GM19468 (cell line): Measurements from ENCODE around the gene CYP2U1.
"Not testable (repeated sequence)": the region's sequence is repeated elsewhere in the genome, so short reads cannot be mapped to it uniquely, and the experiment has no call there.

Experiments
- ATAC-seq: cut with Tn5 transposase; IDR thresholded peaks from one replicate; pipeline ENCODE4 v1.9.1; 2021; ENCODE audit warnings: mild to moderate bottlenecking, moderate library complexity, moderate number of reproducible peaks; ENCODE audit not compliant: unreplicated experiment; ENCODE audit errors: extremely low read depth

CYP2U1 gene

DNA sequence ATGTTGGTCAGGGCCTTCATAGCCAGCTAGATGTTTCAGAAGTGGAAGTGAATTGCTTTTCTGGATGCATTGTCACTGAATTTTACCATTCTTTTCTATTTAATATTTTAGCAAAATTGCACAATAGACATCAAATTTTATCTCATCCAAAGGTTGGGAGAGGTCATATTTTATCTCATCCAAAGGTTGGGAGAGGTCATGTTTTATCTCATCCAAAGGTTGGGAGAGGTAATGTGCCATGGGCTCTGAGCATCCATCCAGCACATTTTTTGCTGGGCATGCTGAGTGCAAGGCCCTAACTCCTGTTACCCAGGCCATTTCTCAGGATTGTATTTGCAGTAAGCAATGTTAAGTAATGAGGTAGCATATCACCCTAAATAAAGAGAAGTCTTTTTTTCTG is 14.7 kb upstream of the CYP2U1 start:
- no peak for ATAC-seq

DNA sequence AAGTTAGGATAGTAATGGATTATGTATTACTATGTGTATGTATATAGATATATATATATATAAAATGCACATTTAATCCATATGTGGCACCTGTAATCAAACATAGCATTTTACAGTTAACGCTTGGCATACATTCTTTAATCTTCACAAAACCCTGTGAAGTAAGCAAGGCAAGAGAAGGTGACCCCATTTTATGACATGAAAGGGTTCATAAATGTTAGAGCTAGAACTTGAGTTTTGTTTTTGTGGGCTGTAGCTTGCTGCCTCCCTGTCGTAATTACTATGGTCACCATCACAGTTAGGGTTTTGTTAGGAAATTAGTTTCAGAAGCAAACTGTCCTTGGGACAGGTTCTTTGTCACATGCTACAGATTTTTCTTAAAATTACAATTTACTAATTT is 13.8 kb upstream of the CYP2U1 start:
- no peak for ATAC-seq

DNA sequence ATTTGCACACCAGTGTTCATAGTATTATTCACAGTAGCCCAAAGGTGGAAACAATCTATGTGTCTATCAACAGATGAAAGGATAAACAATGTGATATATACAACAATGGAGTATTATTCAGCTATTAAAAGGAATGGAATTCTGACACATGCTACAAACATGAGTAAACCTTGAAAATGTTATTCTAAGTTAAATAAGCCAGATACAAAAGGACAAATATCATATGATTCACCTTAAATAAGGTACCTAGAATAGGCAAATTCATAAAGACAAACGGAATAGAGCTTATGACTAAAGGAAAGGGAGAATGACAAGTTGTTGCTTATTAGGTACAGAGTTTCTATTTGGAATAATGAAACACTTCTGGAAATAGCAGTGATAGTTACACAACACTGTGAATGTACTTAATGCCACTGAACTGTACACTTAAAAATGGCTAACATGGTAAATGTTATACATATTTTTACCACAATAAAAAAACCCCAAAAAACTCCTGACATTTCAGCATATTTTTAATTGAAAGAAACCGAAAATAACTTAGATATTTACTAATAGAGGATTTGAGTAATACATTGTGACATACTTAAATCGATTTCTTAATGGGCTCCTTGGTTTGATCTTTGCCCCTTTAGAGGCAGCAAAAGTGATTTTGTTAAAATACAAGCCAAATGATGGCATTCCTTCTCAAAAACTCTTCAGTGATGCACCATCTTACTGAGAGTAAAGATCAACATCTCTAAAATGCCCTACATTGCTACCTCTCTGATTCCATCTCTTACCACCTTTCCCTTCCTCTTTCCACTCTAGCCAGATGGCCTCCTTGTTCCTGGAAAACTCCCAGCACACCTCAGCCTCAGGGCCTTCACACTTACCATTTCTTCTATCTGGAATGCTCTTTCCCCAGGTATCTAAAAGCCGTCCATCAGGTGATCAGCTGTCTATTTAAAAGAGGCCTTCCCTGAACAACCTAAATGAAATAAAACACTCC is 8.6 kb upstream of the CYP2U1 start:
- ATAC-seq, result no peak

DNA sequence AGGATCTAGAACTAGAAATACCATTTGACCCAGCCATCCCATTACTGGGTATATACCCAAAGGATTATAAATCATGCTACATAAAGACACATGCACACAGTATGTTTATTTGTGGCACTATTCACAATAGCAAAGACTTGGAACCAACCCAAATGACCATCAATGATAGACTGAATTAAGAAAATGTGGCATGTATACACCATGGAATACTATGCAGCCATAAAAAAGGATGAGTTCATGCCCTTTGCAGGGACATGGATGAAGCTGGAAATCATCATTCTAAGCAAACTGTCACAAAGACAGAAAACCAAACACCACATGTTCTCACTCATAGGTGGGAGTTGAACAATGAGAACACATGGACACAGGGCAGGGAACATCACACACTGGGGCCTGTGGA is 5.6 kb upstream of the CYP2U1 start:
- ATAC-seq, result not testable (repeated sequence)

DNA sequence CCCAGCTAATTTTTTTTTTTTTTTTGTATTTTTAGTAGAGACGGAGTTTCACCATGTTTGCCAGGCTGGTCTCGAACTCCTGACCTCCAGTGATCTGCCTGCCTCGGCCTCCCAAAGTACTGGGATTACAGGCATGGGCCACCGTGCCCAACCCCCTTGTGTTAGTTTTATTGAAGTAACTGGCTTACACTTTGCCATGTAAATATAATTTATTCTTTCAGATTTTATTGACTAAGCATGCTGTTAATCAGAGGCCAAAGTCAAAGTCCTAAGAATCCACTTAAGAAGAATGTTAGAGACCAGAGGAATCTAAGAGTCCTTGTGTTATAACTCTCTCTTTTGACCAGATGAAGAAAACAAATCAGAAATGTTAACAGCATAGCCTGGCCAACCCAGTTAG is 4.5 kb upstream of the CYP2U1 start:
- not testable (repeated sequence) for ATAC-seq

DNA sequence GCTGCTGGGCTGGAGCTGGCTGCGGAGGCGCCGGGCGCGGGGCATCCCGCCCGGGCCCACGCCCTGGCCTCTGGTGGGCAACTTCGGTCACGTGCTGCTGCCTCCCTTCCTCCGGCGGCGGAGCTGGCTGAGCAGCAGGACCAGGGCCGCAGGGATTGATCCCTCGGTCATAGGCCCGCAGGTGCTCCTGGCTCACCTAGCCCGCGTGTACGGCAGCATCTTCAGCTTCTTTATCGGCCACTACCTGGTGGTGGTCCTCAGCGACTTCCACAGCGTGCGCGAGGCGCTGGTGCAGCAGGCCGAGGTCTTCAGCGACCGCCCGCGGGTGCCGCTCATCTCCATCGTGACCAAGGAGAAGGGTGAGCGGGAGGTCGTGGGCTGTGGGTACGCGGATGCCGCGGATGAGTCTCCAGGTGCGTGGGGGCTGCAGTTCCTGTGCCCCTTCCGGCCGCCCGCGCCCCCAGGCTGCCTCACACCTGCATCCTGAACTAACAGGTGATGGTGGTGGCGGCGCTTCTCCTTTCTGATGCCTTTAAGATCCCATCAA is 499 bp downstream of the CYP2U1 start:
- no peak for ATAC-seq

DNA sequence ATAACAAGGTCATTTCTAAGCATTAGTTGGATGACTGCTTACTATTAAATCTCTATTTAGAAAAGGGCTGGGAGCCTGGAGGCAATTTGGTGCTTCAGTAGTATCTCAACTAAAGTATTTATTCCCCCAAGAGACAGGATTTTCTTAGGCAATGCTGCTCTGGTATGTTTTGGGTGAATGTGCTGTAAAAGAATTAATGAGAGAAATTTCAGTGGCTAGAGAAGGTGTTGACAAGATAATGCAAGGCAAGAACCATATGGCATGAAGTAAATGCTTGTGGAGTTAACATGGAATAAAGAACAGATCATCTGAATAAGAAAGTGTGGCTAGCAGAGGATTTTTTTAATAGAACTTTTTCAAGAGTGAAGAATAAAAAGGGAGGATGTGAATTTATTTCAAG is 3.9 kb downstream of the CYP2U1 start:
- ATAC-seq, result no peak

DNA sequence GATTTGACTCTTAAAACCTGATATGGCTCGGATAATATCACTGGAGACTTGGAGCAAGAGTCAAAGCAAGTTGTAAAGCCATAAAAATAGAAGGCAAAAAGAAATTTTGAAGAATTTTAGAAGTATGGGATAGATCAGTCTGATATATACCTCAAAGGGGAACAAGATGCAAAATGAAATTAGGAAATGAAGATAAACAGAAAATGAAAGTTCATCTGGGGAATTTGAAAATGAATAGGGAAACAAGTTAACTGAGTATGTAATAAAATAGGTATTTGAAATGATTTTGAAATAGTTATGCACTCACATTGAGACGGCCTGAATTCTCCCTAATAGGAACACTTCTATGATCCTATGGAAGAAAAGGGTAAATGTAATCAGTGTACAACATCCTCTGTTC is 5.7 kb downstream of the CYP2U1 start:
- no peak for ATAC-seq

DNA sequence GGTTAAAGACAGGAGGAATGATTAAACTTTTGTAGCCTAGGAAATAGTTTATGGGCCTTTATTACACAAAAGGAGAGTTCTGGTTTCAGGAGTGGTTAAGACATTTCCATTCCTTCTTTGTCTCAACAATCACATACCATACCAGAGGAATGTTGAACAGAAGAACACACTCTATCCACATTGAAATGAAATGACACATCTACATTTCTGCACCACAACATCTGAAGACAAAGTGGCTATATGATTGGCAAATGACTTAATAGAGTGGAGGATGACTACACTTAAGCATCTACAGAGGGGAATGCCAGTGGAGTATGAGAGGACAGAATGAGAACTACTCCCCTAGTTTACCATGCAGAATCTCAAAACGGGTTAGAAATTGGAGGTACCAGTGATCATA is 8.0 kb downstream of the CYP2U1 start:
- no peak for ATAC-seq

DNA sequence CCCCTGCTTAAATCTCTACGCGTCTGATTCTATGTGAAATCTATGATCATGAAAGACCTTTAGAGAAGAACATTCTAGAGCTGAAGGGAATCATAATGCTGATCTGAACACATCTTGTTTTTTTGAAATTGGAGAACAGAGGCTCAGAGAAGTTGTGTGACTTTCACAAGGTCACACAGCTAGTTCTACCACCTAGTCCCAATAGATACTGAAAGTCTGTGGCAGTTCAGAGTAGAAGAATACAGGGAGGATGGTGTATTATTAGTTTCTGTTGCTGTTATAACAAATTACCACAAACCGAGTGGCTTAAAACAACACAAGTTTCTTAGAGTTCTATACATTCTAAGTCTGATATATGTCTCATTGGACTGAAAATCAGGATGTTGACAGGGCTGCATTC is 14.5 kb downstream of the CYP2U1 start:
- no peak for ATAC-seq

DNA sequence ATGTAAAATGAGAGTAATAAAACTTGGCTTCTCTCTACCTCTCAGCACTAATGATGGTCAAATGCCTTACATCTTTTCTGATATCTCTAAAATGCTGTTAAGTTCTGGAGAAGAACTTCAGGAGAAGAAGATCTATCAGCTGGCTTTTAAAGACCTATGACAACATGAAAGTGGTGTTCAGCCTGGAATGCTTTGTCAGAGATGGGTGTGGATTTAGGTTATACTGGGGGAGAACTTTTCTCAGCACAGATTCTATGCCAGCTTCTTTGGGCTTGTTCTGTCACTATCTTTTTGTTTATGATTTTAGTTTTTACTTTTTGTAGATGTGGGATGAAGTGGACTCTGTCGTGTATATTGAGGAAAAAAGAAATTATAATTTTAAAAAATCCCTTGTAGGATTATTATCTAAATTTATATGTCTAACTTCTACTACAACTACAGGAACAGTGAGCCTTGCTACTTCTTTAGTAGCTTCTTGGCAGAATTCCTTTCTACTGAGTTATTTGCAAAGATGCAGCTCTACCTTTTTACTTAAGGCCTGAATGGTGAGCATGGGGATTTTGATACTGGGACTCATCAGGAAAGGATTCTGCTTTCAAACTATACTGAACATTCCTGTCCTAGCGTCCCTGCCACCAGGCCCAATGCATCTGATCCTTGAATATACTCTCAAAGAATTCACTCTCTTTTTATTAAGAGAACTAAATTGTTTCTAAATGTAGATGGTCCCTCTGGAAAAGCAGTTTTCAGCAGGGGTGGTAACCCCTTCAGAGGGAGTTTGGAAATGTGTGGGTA is 19.6 kb downstream of the CYP2U1 start:
- ATAC-seq, result no peak

DNA sequence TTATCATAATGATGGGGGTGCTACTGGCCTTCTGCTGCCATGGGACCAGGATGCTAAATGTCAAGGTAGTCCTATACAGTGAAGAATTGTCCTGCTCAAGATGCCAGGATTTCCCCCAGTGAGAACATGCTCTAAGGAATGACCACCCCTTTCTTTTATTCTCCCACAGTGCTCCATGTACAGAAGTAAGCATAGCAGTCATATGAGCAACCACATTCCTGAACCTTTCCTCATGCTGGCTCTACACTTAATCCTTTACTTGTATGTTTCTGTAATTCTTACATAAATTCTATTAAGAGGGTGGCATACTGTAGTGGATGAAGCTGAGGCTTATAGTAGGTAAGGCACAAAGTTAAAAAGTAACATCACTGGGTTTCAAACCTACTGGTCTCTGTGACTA is 20.2 kb downstream of the CYP2U1 start:
- no peak for ATAC-seq

DNA sequence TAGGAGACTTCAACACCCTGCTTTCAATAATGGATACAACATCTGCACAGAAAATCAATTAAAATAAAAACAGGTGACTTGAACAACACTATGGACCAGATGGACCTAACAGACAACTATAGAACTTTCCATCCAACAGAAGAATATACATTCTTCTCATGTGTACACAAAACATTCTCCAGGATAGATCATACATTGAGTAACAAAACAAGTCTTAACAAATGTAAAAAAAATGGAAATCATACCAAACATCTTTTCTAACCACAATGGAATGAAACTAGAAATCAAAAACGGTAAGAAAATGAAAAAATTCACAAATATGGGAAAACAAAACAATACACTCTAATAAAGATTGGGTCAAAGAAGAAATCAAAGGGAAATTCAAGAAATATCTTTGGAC is 24.7 kb downstream of the CYP2U1 start:
- no peak for ATAC-seq

DNA sequence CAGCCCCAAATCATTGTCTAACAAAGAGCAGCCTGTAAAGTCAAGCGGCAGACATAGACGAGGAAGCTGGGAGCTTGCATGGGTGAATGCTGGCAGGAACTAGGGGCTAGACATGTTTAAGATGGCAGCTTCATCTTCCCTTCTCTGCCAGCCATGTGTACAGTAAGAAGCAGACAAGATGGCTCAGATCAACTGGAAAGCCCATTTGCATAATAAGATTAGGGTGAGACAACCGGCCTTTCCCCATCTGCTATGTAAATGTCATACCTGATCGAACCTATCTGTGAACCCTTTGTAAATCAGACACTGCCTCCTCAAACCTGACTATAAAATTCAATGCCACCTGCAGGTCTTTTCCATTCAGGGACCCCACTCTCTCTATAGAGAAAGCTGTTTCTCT is 35.6 kb downstream of the CYP2U1 start:
- ATAC-seq, result no peak

DNA sequence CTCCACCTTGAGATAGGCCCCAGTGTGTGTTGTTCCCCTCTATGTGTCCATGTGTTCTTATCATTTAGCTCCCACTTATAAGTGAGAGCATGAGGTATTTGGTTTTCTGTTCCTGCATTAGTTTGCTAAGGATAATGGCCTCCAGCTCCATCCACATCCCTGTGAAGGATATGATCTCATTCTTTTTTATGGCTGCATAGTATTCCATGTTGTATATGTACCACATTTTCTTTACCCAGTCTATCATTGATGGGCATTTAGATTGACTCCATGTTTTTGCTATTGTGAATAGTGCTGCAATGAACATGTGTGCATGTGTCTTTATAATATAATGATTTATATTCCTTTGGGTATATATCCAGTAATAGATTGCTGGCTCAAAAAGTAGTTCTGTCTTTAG is 36.2 kb downstream of the CYP2U1 start:
- not testable (repeated sequence) for ATAC-seq

DNA sequence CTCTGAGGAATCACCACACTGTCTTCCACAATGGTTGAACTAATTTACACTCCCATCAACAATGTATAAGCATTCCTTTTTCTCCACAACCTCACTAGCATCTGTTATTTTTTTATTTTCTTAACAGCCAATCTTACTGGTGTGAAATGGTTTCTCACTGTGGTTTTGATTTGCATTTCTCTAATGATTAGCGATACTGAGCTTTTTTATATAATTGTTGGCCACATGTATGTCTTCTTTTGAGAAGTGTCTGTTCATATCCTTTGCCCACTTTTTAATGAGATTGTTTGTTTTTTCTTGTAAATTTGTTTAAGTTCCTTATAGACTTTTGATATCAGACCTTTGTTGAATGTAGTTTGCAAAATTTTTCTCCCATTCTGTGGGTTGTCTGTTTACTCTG is 36.6 kb downstream of the CYP2U1 start:
- ATAC-seq, result not testable (repeated sequence)

DNA sequence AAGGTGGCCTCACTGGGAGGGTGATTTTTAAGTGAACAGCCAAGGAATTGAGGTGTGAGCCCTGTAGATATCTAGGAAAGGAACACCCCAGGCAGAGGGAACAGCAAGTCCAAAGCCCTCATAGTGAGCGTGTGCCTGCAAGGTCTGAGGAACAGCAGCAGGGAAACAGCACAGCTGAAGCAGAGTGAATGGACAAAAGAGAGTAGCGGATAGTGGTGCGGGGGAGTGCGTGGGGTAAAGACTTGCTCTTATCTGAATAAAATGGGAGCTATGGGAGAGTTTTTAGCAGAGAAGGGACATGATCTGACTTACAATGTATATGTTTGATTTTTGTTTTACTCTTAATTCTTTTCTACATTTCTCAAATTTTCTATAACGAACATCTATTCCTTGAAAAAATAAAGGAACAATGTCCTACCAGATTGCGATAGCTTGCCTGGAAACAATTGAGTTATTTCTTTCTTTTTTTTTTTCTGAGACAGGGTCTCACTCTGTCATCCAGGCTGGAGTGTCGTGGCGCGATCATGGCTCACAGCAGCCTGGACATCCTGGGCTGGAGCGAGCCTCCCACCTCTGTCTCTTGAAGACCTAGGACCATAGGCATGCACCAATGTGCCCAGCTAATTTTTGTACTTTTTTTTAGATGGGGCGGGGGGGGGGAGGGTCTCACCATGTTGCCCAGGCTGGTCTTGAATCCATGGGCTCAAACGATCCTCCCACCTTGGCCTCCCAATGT is 38.9 kb downstream of the CYP2U1 start:
- no peak for ATAC-seq

DNA sequence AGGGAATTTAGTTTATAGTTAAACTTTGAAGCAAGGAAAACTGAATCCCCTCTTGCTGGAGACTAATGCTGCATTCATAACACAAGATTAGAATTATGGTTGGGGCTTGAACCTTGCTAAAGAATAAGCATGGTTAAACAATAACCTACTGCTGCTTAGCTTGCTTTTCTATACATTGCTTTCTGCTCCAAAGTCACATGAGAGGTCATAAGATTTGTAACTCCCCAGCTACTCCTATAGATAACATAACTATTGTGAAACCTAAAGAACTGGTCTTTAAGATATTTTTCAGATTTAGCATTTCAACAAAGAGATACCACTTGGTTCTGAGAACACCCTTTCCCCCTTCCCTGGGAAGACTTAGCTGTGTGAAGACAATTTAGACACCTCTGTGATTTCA is 41.3 kb downstream of the CYP2U1 start:
- no peak for ATAC-seq

DNA sequence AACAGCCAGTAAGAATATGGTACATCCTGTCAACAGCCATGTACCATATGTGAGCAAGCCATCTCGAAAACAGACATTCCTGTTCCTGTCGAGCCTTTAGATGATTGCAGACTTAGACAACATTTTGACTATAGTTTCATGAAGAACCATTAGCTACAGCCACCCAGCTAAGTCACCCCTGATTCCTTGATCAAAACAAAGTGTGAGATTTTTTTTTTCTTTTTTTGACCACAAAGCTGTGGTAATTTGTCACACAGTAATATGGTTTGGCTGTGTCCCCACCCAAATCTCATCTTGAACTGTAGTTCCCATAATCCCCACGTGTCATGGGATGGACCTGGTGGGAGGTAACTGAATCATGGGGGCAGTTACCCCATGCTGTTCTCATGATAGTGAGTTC is 43.2 kb downstream of the CYP2U1 start:
- no peak for ATAC-seq

DNA sequence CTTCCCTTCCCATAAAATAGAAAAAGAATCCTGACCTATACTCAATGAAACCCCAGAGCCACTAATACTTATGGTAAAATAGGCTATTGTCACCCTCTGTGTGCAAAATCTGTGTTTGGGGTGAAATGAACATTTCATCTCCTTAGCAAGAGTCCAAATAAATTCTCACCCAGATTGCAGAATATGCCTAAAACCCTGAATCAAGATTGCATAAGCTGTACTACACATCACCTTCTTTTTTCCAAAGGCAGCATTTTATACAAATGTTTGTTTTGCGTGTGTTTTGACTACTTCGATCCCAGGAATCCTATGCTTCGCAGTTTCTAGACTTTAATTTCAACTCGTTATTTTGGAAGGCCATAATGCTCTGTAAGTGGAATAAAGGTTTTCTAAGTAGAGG is 46.1 kb downstream of the CYP2U1 start:
- ATAC-seq, result no peak
